Adrenal gland (tissue), 12 donors: ENCODE data around the gene CFAP210. TPM values are rescaled to one million over a fixed set of nuclear protein-coding genes. Genes with fewer than 3 reads are reported as not detected.
"Not testable (repeated sequence)": the region's sequence is repeated elsewhere in the genome, so short reads cannot be mapped to it uniquely, and the experiment has no call there.

ENCODE experiments used
- DNase-seq, 7 donors: peaks; one replicate each; pipeline ENCODE4 v3.0.0-alpha.2; 2019 to 2020
- H3K27ac ChIP-seq, 5 donors: fragments of 200-600 bp; sonication (generic) in 4 of 5; 1 replicate in 3 of 5; 2 replicates in 2 of 5; pipeline versions ENCODE4 v1.5.1 to v1.8.0; 2016 to 2020; ENCODE audit warnings: mild to moderate bottlenecking in 1 of 5
- H3K27me3 ChIP-seq: fragments of 200-600 bp; 2 replicates; pipeline ENCODE4 v1.8.0; 2021
- H3K36me3 ChIP-seq, 2 donors: fragments of 200-600 bp; replicated peaks in 1 of 2; 1 replicate in 1 of 2; 2 replicates in 1 of 2; pipeline versions ENCODE4 v1.5.1 to v1.8.0; 2018 to 2022
- H3K4me1 ChIP-seq, 2 donors: fragments of 200-600 bp; replicated peaks in 1 of 2; 1 replicate in 1 of 2; 2 replicates in 1 of 2; pipeline versions ENCODE4 v1.5.1 to v1.8.0; 2018 to 2021
- H3K4me3 ChIP-seq, 4 donors: fragments of 200-600 bp; sonication (generic) in 3 of 4; one replicate each; pipeline ENCODE4 v1.5.1; 2016 to 2018
- H3K9me3 ChIP-seq, 3 donors: fragments of 200-600 bp; sonication (generic) in 1 of 3; replicated peaks in 1 of 3; 1 replicate in 2 of 3; 2 replicates in 1 of 3; pipeline versions ENCODE4 v1.5.1 to v1.8.0; 2016 to 2021
- CTCF ChIP-seq, 6 experiments: fragments of 450-650 bp in 4 of 6; fragments of 200-600 bp in 2 of 6; sonication (generic) in 1 of 6; IDR thresholded peaks; 1 replicate in 5 of 6; 2 replicates in 1 of 6; pipeline versions ENCODE4 v1.5.1 to v1.8.0; 2016 to 2021; ENCODE audit warnings: antibody characterized with exemption in 6 of 6, mild to moderate bottlenecking in 2 of 6, moderate library complexity in 1 of 6
- POLR2A ChIP-seq, 2 donors: fragments of 450-650 bp; IDR thresholded peaks; one replicate each; pipeline ENCODE4 v1.6.1; 2017; ENCODE audit warnings: antibody characterized with exemption in 2 of 2, mild to moderate bottlenecking in 2 of 2, moderate library complexity in 1 of 2
- WGBS, 4 donors: extraction: QIAGEN DNeasy Blood & Tissue Kit in 2 of 4; methylation state at CpG; one replicate each; pipeline versions ENCODE4 v1.1.5 to v1.1.7; 2013 to 2017; 5-methylcytosine and 5-hydroxymethylcytosine counted together
- intact Hi-C, 2 donors: fragments of 100-400 bp; cut with DNase I; formaldehyde crosslinking; loops; one replicate each; pipeline versions ENCODE4 v1.14.1 to v1.15.0; 2022 to 2023
- polyA plus RNA-seq, 3 donors: library from polyadenylated mRNA; stranded (reverse); fragments of 200-250 nt in 2 of 3; fragments of 350-450 nt in 1 of 3; fragmentation: Illumina TruSeq in 1 of 3; extraction: RNeasy Lipid Tissue Mini Kit (QIAGEN cat#74804) in 1 of 3; gene quantifications; one replicate each; pipeline ENCODE4 v1.2.3, GENCODE V29; 2013 to 2014
- total RNA-seq, 9 donors: library from RNA; depleted of rRNA in 4 of 9; stranded (reverse); fragments of >200 nt in 4 of 9; fragments of 120-200 nt in 1 of 9; fragmentation: NEBNext Ultra II Directional in 1 of 9; extraction: Animal tissue kit (Norgen Biotek cat#: 25700) in 1 of 9; gene quantifications; one replicate each; pipeline versions ENCODE4 v1.1.0 to v1.2.4, GENCODE V29; 2013 to 2023
- donor health status: healthy with polysubstance abuse.
- donor health status: Bipolar disorder and iron deficiency.
- donor health status: DM: yes; HTN: yes; CAD: no.
- donor health status: DM: no; HTN: no; CAD: no.
- donor health status: DM: no; HTN: no; CAD: no.
- donor health status: DM: yes; HTN: yes; CAD: no.

The CFAP210 gene
- total and polyA plus RNA-seq, 12 donors = 0.07 to 0.39 (median 0.32) TPM; not detected in 9

DNA sequence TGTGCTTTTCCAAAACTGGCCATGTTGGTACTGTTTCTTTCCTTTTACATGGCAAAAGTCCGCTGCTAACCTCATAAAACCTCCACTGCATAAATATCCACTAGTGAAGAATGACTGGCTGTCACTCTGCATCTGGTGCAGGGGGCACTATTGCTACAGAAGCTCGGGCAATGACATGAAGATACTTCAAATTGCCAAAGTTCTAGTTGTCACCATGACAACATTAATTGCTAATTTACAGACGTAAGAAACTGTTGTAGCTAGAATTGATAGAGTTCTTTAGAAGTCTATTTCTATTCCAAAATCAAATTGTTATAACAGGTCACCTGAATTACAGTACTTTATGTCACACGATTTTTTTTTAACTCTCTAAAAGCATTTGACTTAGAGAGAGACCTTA lies 845 bp downstream of the CFAP210 start:
- Histone ChIP-seq H3K4me3 (no peak overlapping the region), H3K27ac (no peak overlapping the region), H3K9me3 (no peaks in the 10 kb centered on the region), H3K36me3 (no peaks in the 10 kb centered on the region), H3K27me3 (no peaks in the 10 kb centered on the region), H3K4me1 (peaks cover 0 to 14% of the 10 kb centered on the region in 2 donors)
- TF ChIP-seq CTCF (IDR thresholded peaks at IDR 0.05) (no peak), POLR2A (IDR thresholded peaks at IDR 0.05) (no peak)
- WGBS, 4 donors = 17 to 30% (median 23%) methylated on average over 4 of the region's 4 CpGs
- no peak for DNase-seq
- intact Hi-C loops = no loop called here

DNA sequence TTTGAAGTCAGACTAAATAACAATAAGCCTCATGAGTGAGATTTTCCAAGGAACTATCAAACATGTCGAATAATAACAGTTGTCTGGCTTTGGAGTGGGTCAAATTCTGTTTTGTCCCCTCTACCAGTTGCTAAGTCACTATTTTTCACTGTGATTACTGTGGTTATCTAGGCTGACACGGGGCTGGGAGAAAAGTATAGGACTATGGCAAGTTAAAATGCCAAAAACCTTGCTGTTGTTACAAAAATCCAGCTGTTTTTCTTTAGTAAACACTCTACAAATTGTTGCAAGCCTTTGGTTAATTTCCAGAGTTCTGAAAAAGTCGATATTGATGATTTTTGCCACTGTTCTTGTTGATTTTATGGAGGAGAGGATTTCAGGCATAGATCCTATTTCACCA lies 1.5 kb downstream of the CFAP210 start:
- TF ChIP-seq CTCF (IDR thresholded peaks at IDR 0.05) (no peak), POLR2A (IDR thresholded peaks at IDR 0.05) (no peak)
- Histone ChIP-seq H3K27me3 (no peaks in the 10 kb centered on the region), H3K36me3 (no peaks in the 10 kb centered on the region), H3K9me3 (no peaks in the 10 kb centered on the region), H3K4me3 (no peak overlapping the region), H3K4me1 (peaks cover 0 to 14% of the 10 kb centered on the region in 2 donors), H3K27ac (no peak overlapping the region)
- 57 to 71% (median 65%) methylated on average over 3 of the region's 3 CpGs for WGBS, 4 donors
- intact Hi-C loops = no loop called here
- no peak for DNase-seq

- Histone ChIP-seq H3K27ac (no peak overlapping the region), H3K9me3 (no peaks in the 10 kb centered on the region), H3K4me1 (peaks cover 0 to 14% of the 10 kb centered on the region in 2 donors), H3K4me3 (no peak overlapping the region), H3K27me3 (no peaks in the 10 kb centered on the region), H3K36me3 (no peaks in the 10 kb centered on the region)
- DNase-seq = no peak
- intact Hi-C loops = no loop called here
- WGBS, 4 donors = 72 to 80% (median 79%) methylated on average over 1 of the region's 1 CpG
- TF ChIP-seq CTCF (IDR thresholded peaks at IDR 0.05) = no peak
- no peak for TF ChIP-seq POLR2A (IDR thresholded peaks at IDR 0.05)
These were observed 3.2 kb downstream of the CFAP210 start for GRCh38 chr2:169690958-169691357.

- H3K27ac ChIP-seq, DNase-seq, H3K27me3 ChIP-seq, H3K4me1 ChIP-seq, intact Hi-C loops, H3K36me3 ChIP-seq, H3K9me3 ChIP-seq, H3K4me3 ChIP-seq: not testable (repeated sequence)
These were observed 6.3 kb downstream of the CFAP210 start for GRCh38 chr2:169687943-169688342.

DNA sequence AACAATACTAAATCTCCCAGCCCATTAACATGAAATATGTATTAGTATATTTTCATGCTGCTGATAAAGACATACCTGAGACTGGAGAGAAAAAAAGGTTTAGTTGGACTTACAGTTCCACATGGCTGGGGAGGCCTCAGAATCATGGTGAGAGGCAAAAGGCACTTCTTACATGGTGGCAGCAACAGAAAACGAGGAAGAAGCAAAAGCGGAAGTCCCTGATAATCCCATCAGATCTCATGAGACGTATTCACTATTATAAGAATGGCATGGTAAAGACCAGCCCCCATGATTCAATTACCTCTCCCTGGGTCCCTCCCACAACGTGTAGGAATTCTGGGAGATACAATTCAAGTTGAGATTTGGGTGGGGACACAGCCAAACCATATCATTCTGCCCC lies 7.4 kb downstream of the CFAP210 start:
- intact Hi-C loops = not testable (repeated sequence)

GRCh38 chr2:169684712-169685111 lies 9.5 kb downstream of the CFAP210 start:
- intact Hi-C loops, H3K27ac ChIP-seq: not testable (repeated sequence)
- 76 to 97% (median 88%) methylated on average over 2 of the region's 2 CpGs for WGBS, 4 donors

More for the DNA sequence above, 7.4 kb downstream of the CFAP210 start:
- not testable (repeated sequence) for DNase-seq, H3K36me3 ChIP-seq, H3K27me3 ChIP-seq, H3K27ac ChIP-seq, H3K9me3 ChIP-seq, H3K4me1 ChIP-seq, H3K4me3 ChIP-seq
- 65 to 77% (median 75%) methylated on average over 4 of the region's 4 CpGs for WGBS, 4 donors

More at GRCh38 chr2:169684712-169685111, 9.5 kb downstream of the CFAP210 start:
- not testable (repeated sequence) for H3K27me3 ChIP-seq, H3K4me3 ChIP-seq, H3K9me3 ChIP-seq, H3K36me3 ChIP-seq, DNase-seq, H3K4me1 ChIP-seq
